Trophoblast cell (in vitro differentiated cells and primary cell): ENCODE data around the gene TFCP2L1.

Source experiments
- DNase-seq, 2 donors: peaks; one replicate each; pipeline ENCODE4 v3.0.0-alpha.2; 2016
- H2AFZ ChIP-seq: 2 replicates; pipeline ENCODE4 v1.6.1; 2013; ENCODE audit warnings: low read length, moderate library complexity, mild to moderate bottlenecking; ENCODE audit not compliant: insufficient read depth, poor library complexity
- H2AK5ac ChIP-seq: 2 replicates; pipeline ENCODE4 v1.6.1; 2013; ENCODE audit warnings: mild to moderate bottlenecking, low read length
- H2BK120ac ChIP-seq: 2 replicates; pipeline ENCODE4 v1.6.1; 2013; ENCODE audit warnings: low read length, mild to moderate bottlenecking, moderate library complexity; ENCODE audit not compliant: insufficient read depth, poor library complexity
- H2BK12ac ChIP-seq: 2 replicates; pipeline ENCODE4 v1.6.1; 2013; ENCODE audit warnings: mild to moderate bottlenecking, low read length, moderate library complexity
- H2BK5ac ChIP-seq: 2 replicates; pipeline ENCODE4 v1.6.1; 2013; ENCODE audit warnings: low read length, low read depth, moderate library complexity, mild to moderate bottlenecking; ENCODE audit not compliant: poor library complexity
- H3K14ac ChIP-seq: 2 replicates; pipeline ENCODE4 v1.6.1; 2013; ENCODE audit warnings: mild to moderate bottlenecking, low read length
- H3K18ac ChIP-seq: 2 replicates; pipeline ENCODE4 v1.6.1; 2013; ENCODE audit warnings: mild to moderate bottlenecking, low read length
- H3K23ac ChIP-seq: 2 replicates; pipeline ENCODE4 v1.6.1; 2013; ENCODE audit warnings: low read length
- H3K27ac ChIP-seq: 2 replicates; pipeline ENCODE4 v1.5.1; 2013; ENCODE audit warnings: low read depth, mild to moderate bottlenecking, inconsistent platforms, low read length, moderate library complexity
- H3K27me3 ChIP-seq: 2 replicates; pipeline ENCODE4 v1.6.1; 2013; ENCODE audit warnings: inconsistent platforms, mild to moderate bottlenecking, low read length, moderate library complexity; ENCODE audit not compliant: insufficient read depth
- H3K36me3 ChIP-seq, 2 experiments: 1 replicate in 1 of 2; 2 replicates in 1 of 2; pipeline ENCODE4 v1.6.1; 2013; ENCODE audit warnings: low read length in 2 of 2, mild to moderate bottlenecking in 2 of 2, moderate library complexity in 1 of 2; ENCODE audit not compliant: insufficient read depth in 2 of 2, control insufficient read depth in 1 of 2
- H3K4ac ChIP-seq: 2 replicates; pipeline ENCODE4 v1.6.1; 2013; ENCODE audit warnings: low read depth, mild to moderate bottlenecking, low read length, moderate library complexity
- H3K4me1 ChIP-seq, 2 experiments: 1 replicate in 1 of 2; 2 replicates in 1 of 2; pipeline ENCODE4 v1.6.1; 2013; ENCODE audit warnings: low read length in 2 of 2, mild to moderate bottlenecking in 2 of 2, moderate library complexity in 1 of 2; ENCODE audit not compliant: insufficient read depth in 2 of 2, control insufficient read depth in 1 of 2
- H3K4me2 ChIP-seq: 2 replicates; pipeline ENCODE4 v1.6.1; 2013; ENCODE audit warnings: inconsistent platforms, mild to moderate bottlenecking, low read length, moderate library complexity
- H3K4me3 ChIP-seq: 2 replicates; pipeline ENCODE4 v1.5.1; 2013; ENCODE audit warnings: mild to moderate bottlenecking, low read depth, low read length, inconsistent platforms
- H3K79me1 ChIP-seq: one replicate; pipeline ENCODE4 v1.6.1; 2013; ENCODE audit warnings: low read length
- H3K79me2 ChIP-seq: 2 replicates; pipeline ENCODE4 v1.6.1; 2013; ENCODE audit warnings: low read length, mild to moderate bottlenecking; ENCODE audit not compliant: control insufficient read depth, insufficient read depth, poor library complexity
- H3K9ac ChIP-seq: 2 replicates; pipeline ENCODE4 v1.6.1; 2013; ENCODE audit warnings: mild to moderate bottlenecking, low read length
- H3K9me3 ChIP-seq: 2 replicates; pipeline ENCODE4 v1.6.1; 2013; ENCODE audit warnings: low read depth, mild to moderate bottlenecking, control low read depth, inconsistent platforms, low read length; ENCODE audit not compliant: insufficient read depth
- H4K12ac ChIP-seq: 2 replicates; pipeline ENCODE4 v1.6.1; 2013; ENCODE audit warnings: low read depth, mild to moderate bottlenecking, low read length, moderate library complexity
- H4K8ac ChIP-seq: 2 replicates; pipeline ENCODE4 v1.6.1; 2013; ENCODE audit warnings: low read depth, mild to moderate bottlenecking, low read length, moderate library complexity
- H4K91ac ChIP-seq: one replicate; pipeline ENCODE4 v1.6.1; 2013; ENCODE audit warnings: low read depth, mild to moderate bottlenecking, low read length, moderate library complexity
- WGBS: extraction: QIAGEN DNeasy Blood & Tissue Kit; methylation state at CpG from one replicate; pipeline ENCODE4 v1.1.7; 2013; ENCODE audit warnings: missing lambda C conversion rate; ENCODE audit not compliant: insufficient read length, insufficient coverage; ENCODE audit errors: extremely low coverage; 5-methylcytosine and 5-hydroxymethylcytosine counted together

TFCP2L1 gene

DNA sequence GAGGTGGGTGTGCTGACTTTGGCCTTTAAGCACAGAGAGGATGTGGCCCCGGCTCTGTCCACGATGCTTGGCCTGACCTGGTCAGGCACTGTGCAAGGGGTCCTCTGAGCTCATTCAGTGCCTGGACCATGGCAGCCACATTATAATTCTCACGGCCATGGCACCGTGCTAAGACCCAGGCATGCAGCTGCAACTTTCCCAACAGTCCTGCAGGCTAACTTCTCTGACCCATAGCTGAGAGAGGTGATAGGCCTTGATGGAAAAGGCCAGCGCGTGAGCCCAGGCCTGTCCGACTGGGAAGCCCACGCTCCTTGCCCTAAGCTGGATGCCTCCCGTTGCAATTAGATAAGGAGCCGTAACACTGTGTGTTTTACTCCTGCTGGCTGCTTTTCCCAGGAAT, 99.9 kb downstream of the TFCP2L1 start:
- Histone ChIP-seq H2AK5ac (no peak overlapping the region), H3K9ac (no peak overlapping the region), H3K23ac (no peak overlapping the region), H3K18ac (no peak overlapping the region), H2AFZ (no peak overlapping the region), H3K4me3 (no peak overlapping the region), H3K79me1 (no peaks in the 10 kb centered on the region), H2BK12ac (no peak overlapping the region), H4K8ac (no peak overlapping the region), H2BK5ac (no peak overlapping the region), H2BK120ac (no peak overlapping the region), H3K27ac (no peak overlapping the region), H4K12ac (no peak overlapping the region), H3K4me2 (no peak overlapping the region), H3K14ac (no peak overlapping the region), H3K79me2 (no peaks in the 10 kb centered on the region), H3K27me3 (no peaks in the 10 kb centered on the region), H4K91ac (no peak overlapping the region), H3K36me3 (no peaks in the 10 kb centered on the region), H3K9me3 (no peaks in the 10 kb centered on the region), H3K4ac (no peak overlapping the region), H3K4me1 (no peaks in the 10 kb centered on the region)
- no peak for DNase-seq
- no CpG with 5 or more reads among the region's 10 CpGs for WGBS

DNA sequence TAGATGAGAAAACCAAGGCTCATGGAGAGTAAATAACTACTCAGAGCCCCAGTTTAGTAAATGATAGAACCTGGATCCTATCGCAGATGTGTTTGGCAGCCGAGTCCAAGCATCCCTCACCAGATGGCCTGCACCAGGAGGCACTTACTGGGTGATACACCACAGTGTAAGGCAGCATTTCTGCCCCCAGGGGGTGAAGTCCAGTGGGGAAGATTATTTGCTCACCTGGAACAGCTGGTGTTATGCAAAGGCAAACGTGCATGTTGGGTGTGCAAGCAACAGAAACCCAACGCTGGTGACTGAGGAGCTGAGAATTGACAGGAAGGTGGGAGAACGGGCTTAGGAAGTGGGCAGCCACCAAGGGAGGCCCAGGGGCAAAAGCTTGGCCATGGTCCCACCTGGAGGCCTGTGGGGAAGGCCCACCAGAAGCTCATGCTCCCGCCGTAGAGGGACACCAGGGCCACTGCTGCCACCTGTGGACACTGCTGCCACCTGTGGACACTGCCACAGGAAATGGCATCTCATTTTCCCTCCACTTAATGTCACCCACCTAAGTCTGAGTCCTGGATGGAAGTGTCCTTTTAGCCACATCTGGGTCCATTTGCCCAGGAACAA, 100.6 kb downstream of the TFCP2L1 start:
- WGBS: no CpG with 5 or more reads among the region's 7 CpGs
- H4K12ac ChIP-seq: no peak overlapping the region
- no peaks in the 10 kb centered on the region for H3K4me1 ChIP-seq

DNA sequence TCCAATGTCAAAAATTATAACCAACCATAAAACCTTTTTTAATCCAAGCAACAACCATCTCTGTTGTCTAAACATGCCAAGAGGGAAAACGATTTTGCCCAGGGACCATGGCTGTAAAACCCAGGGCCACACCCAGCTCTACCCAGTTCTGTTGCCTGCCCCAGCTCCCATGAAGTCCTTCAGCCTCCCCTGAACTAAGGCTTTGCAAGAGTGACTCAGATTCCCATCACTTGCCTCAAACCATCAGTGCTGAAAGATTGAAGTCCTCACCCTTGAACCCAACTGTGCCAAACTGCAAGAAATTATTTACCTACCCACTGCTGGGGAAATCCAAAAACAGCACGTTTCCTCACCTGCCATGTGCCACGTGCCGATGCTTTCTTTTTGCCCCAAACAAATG, 102.5 kb downstream of the TFCP2L1 start:
- Histone ChIP-seq H3K27me3 (no peaks in the 10 kb centered on the region), H3K4me3 (no peak overlapping the region), H2BK5ac (no peak overlapping the region), H3K4me1 (no peaks in the 10 kb centered on the region), H3K9ac (no peak overlapping the region), H3K23ac (no peak overlapping the region), H3K27ac (no peak overlapping the region), H3K36me3 (no peaks in the 10 kb centered on the region), H4K8ac (no peak overlapping the region), H4K12ac (no peak overlapping the region), H3K79me1 (no peaks in the 10 kb centered on the region), H2AFZ (no peak overlapping the region), H3K4ac (no peak overlapping the region), H4K91ac (no peak overlapping the region), H2AK5ac (no peak overlapping the region), H3K9me3 (no peaks in the 10 kb centered on the region), H2BK120ac (no peak overlapping the region), H3K79me2 (no peaks in the 10 kb centered on the region), H2BK12ac (no peak overlapping the region), H3K14ac (no peak overlapping the region), H3K18ac (no peak overlapping the region), H3K4me2 (no peak overlapping the region)
- no CpG with 5 or more reads among the region's 4 CpGs for WGBS
- no peak for DNase-seq

More for the DNA sequence above, 100.6 kb downstream of the TFCP2L1 start:
- H3K9me3 ChIP-seq: no peaks in the 10 kb centered on the region
- H2BK5ac ChIP-seq: no peak overlapping the region
- no peak overlapping the region for H2BK120ac ChIP-seq
- H3K79me2 ChIP-seq: no peaks in the 10 kb centered on the region
- no peaks in the 10 kb centered on the region for H3K27me3 ChIP-seq
- no peak overlapping the region for H2BK12ac ChIP-seq
- no peak overlapping the region for H3K4me2 ChIP-seq
- no peaks in the 10 kb centered on the region for H3K36me3 ChIP-seq
- no peak overlapping the region for H2AFZ ChIP-seq
- no peak overlapping the region for H3K23ac ChIP-seq
- H3K4ac ChIP-seq: no peak overlapping the region
- no peak overlapping the region for H2AK5ac ChIP-seq
- no peak overlapping the region for H4K8ac ChIP-seq
- no peak overlapping the region for H3K27ac ChIP-seq
- no peak overlapping the region for H3K14ac ChIP-seq
- H3K4me3 ChIP-seq: no peak overlapping the region
- no peaks in the 10 kb centered on the region for H3K79me1 ChIP-seq
- H4K91ac ChIP-seq: no peak overlapping the region
- no peak overlapping the region for H3K9ac ChIP-seq
- DNase-seq: peak in 1 of 2 donors; percentile 32
- H3K18ac ChIP-seq: no peak overlapping the region

DNA sequence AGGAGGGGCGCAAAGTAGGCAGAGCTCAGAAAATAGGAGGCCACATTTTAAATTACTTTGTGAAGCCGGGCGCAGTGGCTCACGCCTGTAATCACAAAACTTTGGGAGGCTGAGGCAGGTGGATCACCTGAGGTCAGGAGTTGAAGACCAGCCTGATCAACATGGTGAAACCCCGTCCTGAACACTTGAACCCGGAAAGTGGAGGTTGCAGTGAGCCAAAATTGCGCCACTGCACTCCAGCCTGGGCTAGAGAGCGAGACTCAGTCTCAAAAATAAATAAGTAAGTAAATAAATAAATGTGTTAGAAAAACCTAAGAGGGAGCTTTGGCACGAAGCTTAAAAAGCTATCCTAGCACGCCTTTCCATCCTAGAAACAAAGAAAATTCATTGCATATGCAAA, 105.5 kb downstream of the TFCP2L1 start:
- Histone ChIP-seq H2AK5ac (no peak overlapping the region), H2BK5ac (no peak overlapping the region), H3K36me3 (no peaks in the 10 kb centered on the region), H3K9ac (no peak overlapping the region), H4K91ac (no peak overlapping the region), H3K27me3 (no peaks in the 10 kb centered on the region), H3K79me1 (no peaks in the 10 kb centered on the region), H3K27ac (no peak overlapping the region), H2BK12ac (no peak overlapping the region), H3K9me3 (no peaks in the 10 kb centered on the region), H4K12ac (no peak overlapping the region), H4K8ac (no peak overlapping the region), H3K4me1 (no peaks in the 10 kb centered on the region), H3K23ac (no peak overlapping the region), H2AFZ (no peak overlapping the region), H3K4me3 (no peak overlapping the region), H3K79me2 (no peaks in the 10 kb centered on the region), H3K4me2 (no peak overlapping the region), H3K4ac (no peak overlapping the region), H2BK120ac (no peak overlapping the region), H3K18ac (no peak overlapping the region), H3K14ac (no peak overlapping the region)
- no CpG with 5 or more reads among the region's 10 CpGs for WGBS
- no peak for DNase-seq
